GM19467 (cell line): ENCODE data around the gene EIF5A2.

ENCODE experiments used
- ATAC-seq: cut with Tn5 transposase; IDR thresholded peaks from one replicate; pipeline ENCODE4 v1.9.1; 2021; ENCODE audit warnings: mild to moderate bottlenecking, moderate library complexity; ENCODE audit not compliant: unreplicated experiment

EIF5A2 gene

GRCh38 chr3:170862618-170863374 lies 45.6 kb downstream of the EIF5A2 start:
- ATAC-seq: no peak

- ATAC-seq: no peak
Observed at GRCh38 chr3:170858599-170858998, 49.8 kb downstream of the EIF5A2 start.

GRCh38 chr3:170852324-170852723 lies 56.1 kb downstream of the EIF5A2 start:
- ATAC-seq: no peak

GRCh38 chr3:170848292-170848917 lies 60.0 kb downstream of the EIF5A2 start:
- no peak for ATAC-seq

- no peak for ATAC-seq
Observed at GRCh38 chr3:170844377-170844776, 64.1 kb downstream of the EIF5A2 start.

GRCh38 chr3:170840291-170840859 lies 68.1 kb downstream of the EIF5A2 start:
- ATAC-seq: no peak

GRCh38 chr3:170839518-170840100 lies 68.8 kb downstream of the EIF5A2 start:
- ATAC-seq: no peak
